Prostate gland (tissue), 2 donors: ENCODE results near the gene BABAM2.

ENCODE experiments used
- POLR2A ChIP-seq: fragments of 450-650 bp; IDR thresholded peaks from one replicate; pipeline ENCODE4 v1.6.1; 2016; ENCODE audit warnings: antibody characterized with exemption, mild to moderate bottlenecking
- POLR2AphosphoS5 ChIP-seq: sonication (generic); formaldehyde crosslinking; IDR thresholded peaks from one replicate; pipeline ENCODE4 v1.6.1; 2017; ENCODE audit warnings: antibody characterized with exemption
- TF ChIP-seq, protein P1 (sequence below), 4 experiments: fragments of 200-600 bp in 2 of 4; fragments of 450-650 bp in 2 of 4; sonication (generic) in 2 of 4; IDR thresholded peaks; 1 replicate in 3 of 4; 2 replicates in 1 of 4; pipeline ENCODE4 v1.5.1; 2016 to 2019; ENCODE audit warnings: antibody characterized with exemption in 4 of 4, mild to moderate bottlenecking in 2 of 4, moderate library complexity in 2 of 4

DNA sequence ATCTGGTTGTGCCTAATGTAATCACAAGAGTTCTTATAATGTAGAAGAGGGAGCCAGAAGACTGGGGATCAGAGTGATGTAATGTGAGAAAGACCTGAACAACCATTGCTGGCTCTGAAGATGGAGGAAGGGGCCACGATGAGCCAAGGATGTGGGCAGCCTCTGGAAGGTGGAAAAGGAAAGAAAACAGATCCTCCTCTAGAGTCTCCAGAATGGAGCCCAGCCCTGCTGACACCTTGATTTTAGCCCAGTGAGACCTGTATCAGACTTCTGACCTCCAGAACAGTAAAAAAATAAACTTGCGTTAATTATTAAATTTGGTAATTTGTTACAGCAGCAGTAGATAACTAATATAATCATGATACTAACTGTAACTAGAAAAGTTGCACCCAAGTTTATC lies 3.4 kb upstream of the BABAM2 start:
- TF ChIP-seq, protein P1, sequence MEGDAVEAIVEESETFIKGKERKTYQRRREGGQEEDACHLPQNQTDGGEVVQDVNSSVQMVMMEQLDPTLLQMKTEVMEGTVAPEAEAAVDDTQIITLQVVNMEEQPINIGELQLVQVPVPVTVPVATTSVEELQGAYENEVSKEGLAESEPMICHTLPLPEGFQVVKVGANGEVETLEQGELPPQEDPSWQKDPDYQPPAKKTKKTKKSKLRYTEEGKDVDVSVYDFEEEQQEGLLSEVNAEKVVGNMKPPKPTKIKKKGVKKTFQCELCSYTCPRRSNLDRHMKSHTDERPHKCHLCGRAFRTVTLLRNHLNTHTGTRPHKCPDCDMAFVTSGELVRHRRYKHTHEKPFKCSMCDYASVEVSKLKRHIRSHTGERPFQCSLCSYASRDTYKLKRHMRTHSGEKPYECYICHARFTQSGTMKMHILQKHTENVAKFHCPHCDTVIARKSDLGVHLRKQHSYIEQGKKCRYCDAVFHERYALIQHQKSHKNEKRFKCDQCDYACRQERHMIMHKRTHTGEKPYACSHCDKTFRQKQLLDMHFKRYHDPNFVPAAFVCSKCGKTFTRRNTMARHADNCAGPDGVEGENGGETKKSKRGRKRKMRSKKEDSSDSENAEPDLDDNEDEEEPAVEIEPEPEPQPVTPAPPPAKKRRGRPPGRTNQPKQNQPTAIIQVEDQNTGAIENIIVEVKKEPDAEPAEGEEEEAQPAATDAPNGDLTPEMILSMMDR (IDR thresholded peaks at IDR 0.05): no peak
- TF ChIP-seq POLR2A (no peak), POLR2AphosphoS5 (no peak)
